Measurements from ENCODE around the gene DEPDC1B.
A peak's percentile ranks its signal among the peaks of the same experiment; 100 is the strongest.
"Not testable (repeated sequence)": the region's sequence is repeated elsewhere in the genome, so short reads cannot be mapped to it uniquely, and the experiment has no call there.

The DEPDC1B gene, protein sequence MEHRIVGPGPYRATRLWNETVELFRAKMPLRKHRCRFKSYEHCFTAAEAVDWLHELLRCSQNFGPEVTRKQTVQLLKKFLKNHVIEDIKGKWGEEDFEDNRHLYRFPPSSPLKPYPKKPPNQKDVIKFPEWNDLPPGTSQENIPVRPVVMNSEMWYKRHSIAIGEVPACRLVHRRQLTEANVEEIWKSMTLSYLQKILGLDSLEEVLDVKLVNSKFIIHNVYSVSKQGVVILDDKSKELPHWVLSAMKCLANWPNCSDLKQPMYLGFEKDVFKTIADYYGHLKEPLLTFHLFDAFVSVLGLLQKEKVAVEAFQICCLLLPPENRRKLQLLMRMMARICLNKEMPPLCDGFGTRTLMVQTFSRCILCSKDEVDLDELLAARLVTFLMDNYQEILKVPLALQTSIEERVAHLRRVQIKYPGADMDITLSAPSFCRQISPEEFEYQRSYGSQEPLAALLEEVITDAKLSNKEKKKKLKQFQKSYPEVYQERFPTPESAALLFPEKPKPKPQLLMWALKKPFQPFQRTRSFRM

DNA sequence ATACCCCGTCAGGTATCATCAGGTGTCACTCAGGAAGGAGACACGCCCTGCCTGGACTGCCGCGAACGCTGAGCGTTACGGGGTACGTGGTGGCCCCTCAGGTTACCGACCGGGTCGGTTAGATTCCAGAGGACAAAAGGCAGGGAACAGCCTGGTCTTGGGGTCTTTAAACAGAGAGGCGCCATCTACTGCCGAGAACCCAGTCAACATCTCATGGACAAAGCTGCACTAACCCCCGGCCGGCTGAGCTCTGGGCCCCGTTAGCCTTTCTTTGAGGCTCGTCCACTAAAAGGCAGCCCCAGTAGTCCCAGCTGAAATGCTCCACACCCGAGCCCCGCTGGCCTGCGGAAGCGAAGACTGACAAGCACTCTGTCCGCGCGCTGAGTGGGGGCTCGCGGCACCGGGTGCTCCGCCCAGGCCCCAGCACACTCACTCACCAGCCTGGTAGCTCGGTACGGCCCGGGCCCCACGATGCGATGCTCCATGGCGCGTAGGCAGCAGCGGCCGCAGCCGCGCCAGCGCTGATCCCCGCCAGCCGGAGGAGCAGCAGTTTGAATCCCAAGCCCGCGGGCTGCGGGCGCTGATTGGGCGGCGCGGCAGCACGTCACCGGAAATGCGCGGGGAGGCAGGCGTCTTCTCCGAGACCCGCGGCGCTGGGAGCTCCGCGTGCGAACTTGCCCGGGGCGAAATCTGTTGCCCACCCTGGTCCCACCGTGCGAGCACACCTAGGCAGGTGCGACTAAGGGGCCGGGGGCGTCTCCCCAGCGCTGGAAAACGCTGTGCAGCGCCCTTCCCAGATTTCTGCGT is at the start of gene DEPDC1B:
DEPDC1B (minus strand) TSS at position 558 of the 807 bp plus-strand sequence; CDS start at position 485, 73 bp downstream.
- DNase-seq (ENCODE audit: low read depth in 2 of 2), result peak; percentile 37 to 73

DNA sequence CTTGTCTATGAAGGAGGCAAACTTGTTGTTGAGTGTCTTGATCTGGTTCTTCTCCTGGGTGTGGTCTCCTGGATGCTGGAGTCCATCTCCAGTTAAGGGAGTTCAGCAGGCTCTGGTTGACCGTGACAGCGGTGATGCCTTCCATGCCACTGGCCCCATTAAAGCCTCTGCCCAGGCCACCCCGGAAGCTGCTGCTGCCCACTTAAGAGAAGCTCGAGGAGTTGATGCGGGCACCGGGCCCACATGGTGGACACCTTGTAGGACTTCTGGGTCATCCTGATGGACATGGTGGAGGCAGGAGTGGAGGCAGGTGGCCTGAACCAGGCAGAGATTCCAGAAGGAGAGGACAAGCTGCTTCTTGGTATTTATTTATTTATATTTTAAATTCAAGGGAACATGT is 44.7 kb upstream of the DEPDC1B start:
- DNase-seq (ENCODE audit: low read depth in 2 of 2), result no peak

DNA sequence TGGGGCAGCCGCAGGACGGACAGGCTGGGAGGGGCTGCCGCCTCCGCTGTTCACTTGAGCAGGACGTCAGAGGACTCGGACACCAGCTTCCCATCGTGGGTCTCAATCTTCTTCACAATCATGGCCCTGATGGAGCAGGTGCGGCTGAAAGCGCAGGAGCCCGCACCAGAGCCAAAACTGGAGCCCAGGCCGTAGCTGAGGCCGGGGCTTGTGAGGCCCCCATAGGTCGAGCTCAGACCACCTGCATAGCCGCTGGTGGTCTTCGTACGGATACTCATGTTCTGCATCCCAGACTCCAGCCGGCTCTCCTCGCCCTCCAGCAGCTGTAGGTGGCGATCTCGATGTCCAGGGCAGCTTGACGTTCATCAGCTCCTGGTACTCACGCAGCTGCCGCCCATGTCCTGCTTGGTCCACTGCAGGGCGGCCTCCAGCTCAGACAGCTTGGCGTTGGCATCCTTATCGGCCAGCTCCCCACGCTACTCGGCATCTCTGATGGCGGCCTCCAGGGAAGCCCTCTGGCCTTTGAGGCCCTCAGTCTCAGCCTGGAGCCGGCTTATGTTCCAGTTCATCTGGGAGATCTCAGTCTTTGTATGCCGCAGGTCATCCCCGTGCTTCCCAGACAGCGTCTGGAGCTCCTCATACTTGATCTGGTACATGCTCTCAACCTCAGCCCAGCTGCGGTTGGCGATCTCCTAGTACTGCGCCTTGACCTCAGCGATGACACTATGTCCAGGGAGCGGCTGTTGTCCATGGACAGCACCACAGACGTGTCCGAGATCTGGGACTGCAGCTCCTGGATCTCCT is 43.7 kb upstream of the DEPDC1B start:
- no peak for DNase-seq (ENCODE audit: low read depth in 2 of 2)

DNA sequence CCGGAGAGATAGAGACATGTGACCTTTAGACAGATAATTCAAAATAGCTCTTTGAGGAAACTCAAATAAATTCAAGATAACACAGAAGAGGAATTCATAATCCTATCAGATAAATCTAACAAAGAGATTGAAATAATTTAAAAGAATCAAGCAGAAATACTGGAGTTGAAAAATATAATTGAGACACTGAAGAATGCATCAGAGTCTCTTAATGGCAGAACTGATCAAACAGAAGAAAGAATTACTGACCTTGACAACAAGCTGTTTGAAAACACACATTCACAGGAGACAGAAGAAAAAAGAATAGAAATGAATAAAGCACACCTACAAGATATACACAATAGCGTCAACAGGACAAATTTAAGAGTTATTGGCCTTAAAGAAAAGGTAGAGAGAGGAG is 40.4 kb upstream of the DEPDC1B start:
- DNase-seq (ENCODE audit: low read depth in 2 of 2), result no peak

DNA sequence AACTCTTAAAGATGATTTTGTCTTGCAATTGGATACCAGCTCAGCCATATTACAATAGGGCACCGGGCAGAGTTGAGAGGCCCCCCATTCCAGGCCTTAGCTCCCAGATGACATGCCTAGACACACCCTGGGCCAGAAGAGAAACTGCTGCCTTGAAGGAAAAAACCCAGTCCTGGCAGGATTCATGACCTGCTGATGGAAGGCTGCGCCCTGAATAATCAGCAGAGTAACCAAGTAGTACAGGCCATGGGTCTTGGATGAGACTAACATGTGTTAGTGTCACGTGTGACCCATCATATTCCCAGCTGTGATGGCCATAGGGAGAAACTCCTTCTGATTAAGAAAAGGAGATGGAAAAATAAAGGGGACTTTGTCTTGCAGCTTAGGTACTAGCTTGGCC is 39.0 kb upstream of the DEPDC1B start:
- no peak for DNase-seq (ENCODE audit: low read depth in 2 of 2)

DNA sequence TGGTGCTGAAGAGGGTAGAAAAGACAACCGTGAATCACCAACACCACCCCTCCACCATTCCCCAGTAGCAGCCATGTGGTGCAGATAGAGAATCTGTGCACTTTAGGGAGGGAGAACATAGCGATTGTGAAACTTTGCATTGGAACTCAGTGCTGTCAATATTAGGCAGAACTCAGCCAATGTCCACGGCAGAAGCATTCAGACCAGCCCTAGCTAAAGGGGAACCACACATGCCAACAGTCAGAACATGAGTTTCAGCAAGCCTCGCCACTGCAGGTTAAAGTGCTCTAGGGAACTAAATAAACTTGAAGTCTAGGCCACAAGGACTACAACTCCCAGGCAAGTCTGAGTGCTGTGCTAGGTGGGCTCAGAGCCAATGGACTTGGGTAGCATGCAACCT is 38.5 kb upstream of the DEPDC1B start:
- DNase-seq (ENCODE audit: low read depth in 2 of 2), result no peak

DNA sequence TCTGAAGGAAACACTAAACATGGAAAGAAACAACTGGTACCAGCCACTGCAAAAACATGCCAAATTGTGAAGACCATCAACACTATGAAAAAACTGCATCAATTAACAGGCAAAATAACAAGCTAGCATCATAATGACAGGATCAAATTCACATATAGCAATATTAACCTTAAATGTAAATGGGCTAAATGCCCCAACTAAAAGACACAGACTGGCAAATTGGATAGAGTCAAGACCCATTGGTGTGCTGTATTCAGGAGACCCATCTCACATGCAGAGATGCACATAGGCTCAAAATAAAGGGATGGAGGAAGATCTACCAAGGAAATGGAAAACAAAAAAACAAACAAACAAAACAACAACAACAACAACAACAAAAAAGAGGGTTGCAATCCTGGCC is 30.9 kb upstream of the DEPDC1B start:
- DNase-seq (ENCODE audit: low read depth in 2 of 2), result not testable (repeated sequence)

DNA sequence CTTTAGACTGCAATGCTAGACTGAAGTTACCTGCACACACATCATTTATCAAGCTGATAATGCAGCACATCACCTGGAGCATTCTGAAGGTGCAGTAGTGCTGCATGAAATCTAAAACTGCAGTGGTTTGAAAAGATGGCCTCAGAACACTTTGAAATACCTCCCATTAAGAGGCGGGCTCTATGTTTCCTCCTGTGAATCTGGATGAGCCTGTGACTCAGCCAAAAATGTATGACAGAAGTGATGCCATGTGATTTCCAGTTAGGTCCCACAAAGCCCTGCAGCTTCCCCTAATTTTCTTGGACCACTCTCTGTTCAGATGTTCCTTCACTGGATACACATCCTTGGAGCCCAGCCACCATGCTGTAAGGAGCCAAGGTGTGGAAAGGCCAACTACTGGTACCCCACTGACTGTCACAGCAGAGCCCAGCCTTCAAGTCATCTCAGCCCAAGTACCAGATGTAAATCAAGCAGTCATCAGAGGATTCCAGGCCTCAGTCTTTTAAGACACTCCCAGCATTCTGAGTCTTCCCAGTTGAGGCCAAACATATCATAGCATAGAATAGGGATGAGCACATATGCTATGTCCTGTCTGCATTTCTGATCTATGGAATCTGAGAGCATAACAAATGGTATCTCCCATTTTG is 27.2 kb upstream of the DEPDC1B start:
- no peak for DNase-seq (ENCODE audit: low read depth in 2 of 2)

DNA sequence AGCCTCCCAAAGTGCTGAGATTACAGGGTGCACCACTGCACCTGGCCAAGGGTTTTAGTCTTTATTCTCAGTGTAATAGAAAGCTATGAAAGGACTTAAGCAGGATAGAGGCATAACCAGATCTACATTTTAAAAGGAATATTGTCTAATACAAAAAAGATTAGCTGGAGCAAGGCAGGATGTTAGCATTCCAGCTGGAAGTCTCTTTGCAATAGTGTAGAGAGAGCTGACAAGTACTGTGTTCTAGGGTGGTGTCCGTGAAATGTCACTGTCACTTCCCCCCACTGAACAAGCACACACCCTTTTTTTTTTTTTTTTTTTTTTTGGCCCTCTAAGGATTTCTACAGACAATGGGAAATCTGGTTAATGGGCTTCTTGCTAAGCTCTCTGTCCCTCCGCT is 24.2 kb upstream of the DEPDC1B start:
- DNase-seq (ENCODE audit: low read depth in 2 of 2), result no peak

DNA sequence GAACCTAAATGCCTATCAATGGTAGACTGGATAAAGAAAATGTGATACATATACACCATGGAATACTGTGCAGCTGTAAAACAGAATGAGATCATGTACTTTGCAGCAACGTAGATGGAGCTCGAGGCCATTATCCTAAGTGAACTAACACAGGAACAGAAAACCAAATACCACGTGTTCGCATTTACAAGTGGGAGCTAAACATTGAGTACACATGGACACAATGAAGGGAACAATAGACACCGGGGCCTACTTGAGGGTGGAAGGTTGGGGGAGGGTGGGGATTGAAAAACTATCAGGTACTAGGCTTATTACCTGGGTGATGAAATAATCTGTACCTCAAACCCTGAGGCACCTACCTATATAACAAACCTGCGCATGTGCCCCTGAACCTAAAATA is 22.4 kb upstream of the DEPDC1B start:
- no peak for DNase-seq (ENCODE audit: low read depth in 2 of 2)

DNA sequence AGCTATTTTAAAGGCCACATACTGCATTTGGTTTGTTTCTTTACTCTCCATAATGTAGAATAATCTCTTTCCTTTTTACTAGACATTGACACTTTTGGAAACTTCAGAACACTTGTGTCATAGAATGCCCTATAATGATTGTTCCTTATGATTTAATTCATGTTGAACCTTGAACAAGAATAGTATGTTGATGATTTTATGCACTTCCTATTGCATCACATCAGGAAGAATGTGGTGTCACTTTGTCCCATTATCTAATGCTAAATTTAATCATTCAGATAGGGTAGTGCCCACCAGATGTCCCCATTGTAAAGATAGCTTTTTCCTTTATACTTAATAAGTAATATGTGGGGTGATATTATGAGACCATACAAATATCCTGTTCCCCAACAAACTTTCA is 19.4 kb upstream of the DEPDC1B start:
- DNase-seq (ENCODE audit: low read depth in 2 of 2), result no peak

DNA sequence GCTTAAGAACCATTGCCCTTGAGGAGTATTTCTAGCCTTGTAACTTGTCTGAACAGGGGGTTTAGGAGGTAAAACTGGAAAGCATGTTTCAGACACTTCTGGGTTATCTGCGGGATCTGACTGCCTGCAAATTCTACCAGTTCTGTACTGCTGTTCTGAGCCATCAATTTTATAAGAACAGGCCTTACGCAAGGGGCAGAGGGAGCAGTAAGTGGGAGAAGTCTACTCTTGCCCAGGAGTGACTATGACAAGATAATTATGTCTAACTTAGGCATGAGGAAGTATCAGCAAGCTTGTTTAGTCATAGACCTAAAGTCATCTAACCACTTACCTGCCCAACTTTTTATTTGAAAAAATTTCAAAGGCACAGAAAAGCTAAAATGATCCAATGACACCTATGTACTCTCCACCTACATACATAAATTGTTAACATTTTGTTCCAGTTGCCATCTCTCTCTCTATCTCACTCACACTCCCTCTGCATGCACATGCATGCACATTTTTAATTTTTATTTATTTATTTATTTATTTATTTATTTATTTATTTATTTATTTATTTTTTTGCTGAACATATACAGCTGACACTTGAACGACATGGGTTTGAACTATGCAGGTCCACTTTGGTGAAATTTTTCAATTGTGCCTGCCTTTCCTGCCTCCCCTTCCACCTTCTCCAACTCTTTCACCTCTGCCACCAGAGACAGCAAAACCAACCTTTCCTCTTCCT is 18.4 kb upstream of the DEPDC1B start:
- DNase-seq (ENCODE audit: low read depth in 2 of 2), result no peak

DNA sequence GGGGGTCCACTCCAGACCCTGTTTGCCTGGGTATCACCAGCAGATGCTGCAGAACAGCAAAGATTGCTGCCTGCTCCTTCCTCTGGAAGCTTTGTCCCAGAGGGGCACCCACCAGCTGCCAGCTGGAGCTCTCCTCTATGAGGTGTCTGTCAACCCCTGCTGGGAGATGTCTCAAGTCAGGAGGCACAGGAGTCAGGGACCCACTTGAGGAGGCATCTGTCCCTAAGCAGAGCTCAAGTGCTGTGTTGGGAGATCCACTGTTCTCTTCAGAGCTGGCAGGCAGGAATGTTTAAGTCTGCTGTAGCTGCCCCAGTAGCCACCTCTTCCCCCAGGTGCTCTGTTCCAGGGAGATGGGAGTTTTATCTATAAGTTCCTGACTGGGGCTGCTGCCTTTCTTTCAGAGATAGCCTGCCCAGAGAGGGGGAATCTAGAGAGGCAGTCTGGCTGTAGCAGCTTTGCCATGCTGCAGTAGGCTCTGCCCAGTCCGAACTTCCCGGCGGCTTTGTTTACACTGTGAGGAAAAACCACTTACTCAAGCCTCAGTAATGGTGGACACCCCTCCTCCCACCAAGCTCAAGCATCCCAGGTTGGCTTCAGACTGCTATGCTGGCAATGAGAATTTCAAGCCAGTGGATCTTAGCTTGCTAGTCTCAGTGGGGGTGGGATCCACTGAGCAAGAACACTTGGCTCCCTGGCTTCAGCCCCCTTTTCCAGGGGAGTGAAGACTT is 15.4 kb upstream of the DEPDC1B start:
- not testable (repeated sequence) for DNase-seq (ENCODE audit: low read depth in 2 of 2)

DNA sequence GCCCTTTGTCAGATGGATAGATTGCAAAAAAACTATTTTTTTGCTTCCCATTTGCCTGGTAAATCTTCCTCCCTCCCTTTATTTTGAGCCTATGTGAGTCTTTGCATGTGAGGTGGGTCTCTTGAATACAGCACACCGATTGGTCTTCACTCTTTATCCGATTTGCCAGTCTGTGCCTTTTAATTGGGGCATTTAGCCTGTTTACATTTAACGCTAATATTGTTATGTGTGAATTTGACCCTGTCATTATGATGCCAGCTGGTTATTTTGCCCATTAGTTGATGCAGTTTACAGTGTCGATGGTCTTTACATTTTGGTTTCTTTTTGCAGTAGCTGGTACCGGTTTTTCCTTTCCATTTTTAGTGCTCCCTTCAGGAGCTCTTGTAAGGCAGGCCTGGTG is 13.0 kb upstream of the DEPDC1B start:
- no peak for DNase-seq (ENCODE audit: low read depth in 2 of 2)

DNA sequence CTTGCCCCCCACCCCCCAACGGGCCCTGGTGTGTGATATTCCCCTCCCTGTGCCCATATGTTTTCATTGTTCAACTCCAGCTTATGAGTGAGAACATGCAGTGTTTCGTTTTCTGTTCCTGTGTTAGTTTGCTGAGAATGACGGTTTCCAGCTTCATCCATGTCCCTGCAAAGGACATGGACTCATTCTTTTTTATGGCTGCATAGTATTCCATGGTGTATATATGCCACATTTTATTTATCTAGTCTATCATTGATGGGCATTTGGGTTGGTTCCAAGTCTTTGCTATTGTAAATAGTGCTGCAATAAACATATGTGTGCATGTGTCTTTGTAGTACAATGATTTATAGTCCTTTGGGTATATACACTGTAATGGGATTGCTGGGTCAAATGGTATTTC is 11.9 kb upstream of the DEPDC1B start:
- not testable (repeated sequence) for DNase-seq (ENCODE audit: low read depth in 2 of 2)

DNA sequence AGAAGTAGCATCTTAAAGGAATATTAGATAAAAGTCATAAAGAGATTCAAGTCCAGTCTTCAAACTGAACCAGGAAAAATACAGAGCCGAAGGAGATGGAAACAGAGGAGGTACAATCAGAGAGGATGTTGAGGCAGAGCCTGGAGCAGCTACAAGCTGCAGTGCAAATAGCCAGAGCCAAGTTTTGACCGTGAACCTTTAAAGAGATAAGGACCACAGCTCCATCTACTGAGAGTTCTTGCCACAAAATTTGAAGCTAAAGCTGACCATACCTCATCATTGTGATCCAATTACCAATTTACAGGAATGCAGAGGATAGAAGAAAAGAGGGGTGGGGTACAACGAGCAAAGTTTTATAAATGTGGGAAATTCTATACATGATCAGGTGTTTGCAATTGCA is 10.4 kb upstream of the DEPDC1B start:
- DNase-seq (ENCODE audit: low read depth in 2 of 2), result no peak

DNA sequence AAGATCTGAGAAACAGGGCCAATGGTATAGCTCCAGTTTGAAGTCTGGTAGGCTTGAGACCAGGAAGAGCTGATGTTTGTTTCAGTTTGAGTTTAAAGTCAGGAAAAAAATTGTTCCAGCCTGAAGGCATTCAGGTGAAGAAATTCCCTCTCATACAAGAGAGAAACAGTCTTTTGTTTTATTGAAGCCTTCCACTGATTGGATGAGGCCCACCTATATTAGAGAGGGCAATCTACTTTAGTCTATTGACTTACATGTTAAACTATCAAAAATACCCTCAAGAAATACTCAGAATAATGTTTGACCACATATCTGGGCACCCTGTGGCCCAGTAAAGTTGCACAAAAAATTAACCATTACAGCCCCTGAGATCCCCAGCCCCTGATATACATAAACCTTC is 5.2 kb upstream of the DEPDC1B start:
- no peak for DNase-seq (ENCODE audit: low read depth in 2 of 2)

DNA sequence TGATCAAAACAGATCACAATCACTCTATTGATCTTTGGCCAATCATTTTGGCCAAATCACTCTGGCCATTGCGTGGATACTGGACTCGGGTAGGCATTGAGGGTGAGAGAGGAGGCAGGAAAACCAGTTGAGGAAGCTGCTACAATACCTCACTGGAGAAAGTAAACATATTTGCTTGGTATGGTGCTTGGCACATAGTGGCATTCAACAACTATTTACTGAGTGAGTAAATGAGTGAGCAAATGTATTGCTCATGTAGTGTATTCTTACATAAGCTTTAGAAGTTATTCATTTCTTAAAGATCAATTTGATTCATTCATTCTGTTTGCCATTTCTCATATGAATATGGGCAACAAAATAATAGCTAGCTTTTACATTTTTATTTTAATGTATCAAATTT is 4.0 kb upstream of the DEPDC1B start:
- no peak for DNase-seq (ENCODE audit: low read depth in 2 of 2)

DNA sequence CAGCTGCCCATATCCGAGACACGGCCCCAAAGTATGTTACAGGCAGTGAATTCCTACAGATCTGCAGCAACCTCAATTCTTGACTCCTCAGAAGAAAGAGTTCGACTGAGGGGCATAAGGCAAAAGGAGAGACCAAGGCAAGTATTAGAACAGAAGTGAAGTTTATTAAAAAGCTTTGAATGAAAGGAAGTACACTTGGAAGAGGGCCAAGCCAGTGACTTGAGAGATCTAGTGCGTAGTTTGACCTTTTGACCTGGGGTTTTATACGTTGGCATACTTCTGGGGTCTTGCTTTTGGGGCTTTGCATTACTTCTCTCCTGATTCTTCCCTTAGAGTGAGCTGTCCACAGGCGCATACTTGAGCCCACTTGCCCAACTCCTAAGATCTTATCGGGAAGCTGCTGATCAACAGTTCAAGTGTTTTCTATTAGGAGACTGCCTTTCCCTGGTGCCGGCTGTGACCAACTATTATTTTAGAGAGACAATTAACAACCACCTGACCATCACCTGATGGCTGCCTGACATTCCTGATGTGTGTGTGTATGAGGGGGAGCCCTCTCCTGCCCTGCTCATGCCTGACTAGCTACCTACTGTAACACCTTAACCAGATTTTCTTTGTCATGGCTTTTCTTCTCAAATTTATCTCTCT is 1.5 kb upstream of the DEPDC1B start:
- no peak for DNase-seq (ENCODE audit: low read depth in 2 of 2)

DNA sequence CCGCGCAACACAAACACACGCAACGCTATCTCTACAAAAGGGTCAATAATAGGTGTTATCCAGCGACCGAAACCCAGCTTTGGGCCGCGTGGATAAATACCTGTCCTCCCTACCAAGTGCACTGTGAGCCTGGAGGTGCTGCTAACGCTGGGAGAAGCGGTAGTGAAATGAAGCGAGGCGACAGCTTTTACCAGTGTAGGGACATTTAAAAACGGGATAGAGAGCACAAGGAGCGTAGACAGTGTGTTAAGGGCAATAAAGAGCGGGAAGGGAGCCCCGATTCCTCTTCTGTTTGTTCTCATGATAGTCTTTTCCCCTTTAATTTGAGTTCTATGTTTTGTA is 421 bp upstream of the DEPDC1B start:
- DNase-seq (ENCODE audit: low read depth in 2 of 2), result no peak
